Measurements from ENCODE around the gene DDC.

The DDC gene

DNA sequence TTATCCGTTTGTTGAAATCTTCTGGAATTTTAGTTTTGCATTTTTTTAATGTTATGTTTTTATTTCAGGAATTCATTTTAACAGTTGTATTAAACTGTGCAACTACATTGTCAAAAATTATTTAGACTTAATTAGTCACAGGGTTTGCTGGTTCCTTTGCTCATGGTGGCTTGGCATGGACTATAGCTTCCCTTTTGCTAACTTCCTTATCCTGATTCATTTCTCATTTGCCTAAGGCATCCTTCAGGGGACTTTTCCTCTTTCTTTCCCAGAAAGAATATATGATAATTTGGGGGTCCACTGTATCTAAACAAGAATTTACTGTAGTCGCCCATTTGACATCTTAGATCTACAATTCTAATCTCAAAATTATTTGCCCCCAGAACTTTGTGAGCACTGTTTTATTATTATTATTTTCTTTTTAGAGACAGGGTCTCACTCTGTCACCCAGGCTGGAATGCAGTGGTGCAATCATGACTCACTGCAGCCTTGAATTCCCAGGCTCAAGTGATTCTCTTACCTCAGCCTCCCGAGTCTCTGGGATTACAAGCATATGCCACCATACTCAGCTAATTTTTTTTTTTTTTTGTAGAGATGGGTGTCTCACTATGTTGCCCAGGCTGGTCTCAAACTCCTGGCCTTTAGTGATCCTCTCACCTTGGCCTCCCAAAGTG is 128.9 kb downstream of the DDC start:
- TF ChIP-seq ZNF70 (CRISPR knock-in tag; IDR thresholded peaks at IDR 0.05), result no peak
- TF ChIP-seq, protein P1, sequence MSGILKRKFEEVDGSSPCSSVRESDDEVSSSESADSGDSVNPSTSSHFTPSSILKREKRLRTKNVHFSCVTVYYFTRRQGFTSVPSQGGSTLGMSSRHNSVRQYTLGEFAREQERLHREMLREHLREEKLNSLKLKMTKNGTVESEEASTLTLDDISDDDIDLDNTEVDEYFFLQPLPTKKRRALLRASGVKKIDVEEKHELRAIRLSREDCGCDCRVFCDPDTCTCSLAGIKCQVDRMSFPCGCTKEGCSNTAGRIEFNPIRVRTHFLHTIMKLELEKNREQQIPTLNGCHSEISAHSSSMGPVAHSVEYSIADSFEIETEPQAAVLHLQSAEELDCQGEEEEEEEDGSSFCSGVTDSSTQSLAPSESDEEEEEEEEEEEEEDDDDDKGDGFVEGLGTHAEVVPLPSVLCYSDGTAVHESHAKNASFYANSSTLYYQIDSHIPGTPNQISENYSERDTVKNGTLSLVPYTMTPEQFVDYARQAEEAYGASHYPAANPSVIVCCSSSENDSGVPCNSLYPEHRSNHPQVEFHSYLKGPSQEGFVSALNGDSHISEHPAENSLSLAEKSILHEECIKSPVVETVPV (CRISPR knock-in tag; IDR thresholded peaks at IDR 0.05), result no peak
- TF ChIP-seq OSR1 (CRISPR knock-in tag; IDR thresholded peaks at IDR 0.05), result no peak
- TF ChIP-seq, protein P2, sequence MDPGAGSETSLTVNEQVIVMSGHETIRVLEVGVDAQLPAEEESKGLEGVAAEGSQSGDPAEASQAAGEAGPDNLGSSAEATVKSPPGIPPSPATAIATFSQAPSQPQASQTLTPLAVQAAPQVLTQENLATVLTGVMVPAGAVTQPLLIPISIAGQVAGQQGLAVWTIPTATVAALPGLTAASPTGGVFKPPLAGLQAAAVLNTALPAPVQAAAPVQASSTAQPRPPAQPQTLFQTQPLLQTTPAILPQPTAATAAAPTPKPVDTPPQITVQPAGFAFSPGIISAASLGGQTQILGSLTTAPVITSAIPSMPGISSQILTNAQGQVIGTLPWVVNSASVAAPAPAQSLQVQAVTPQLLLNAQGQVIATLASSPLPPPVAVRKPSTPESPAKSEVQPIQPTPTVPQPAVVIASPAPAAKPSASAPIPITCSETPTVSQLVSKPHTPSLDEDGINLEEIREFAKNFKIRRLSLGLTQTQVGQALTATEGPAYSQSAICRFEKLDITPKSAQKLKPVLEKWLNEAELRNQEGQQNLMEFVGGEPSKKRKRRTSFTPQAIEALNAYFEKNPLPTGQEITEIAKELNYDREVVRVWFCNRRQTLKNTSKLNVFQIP (CRISPR knock-in tag; IDR thresholded peaks at IDR 0.05; ENCODE audit: borderline replicate concordance, low read depth), result no peak
- no peak for TF ChIP-seq ZFP30 (CRISPR knock-in tag; IDR thresholded peaks at IDR 0.05)
- no peak for TF ChIP-seq SNAI2 (CRISPR knock-in tag; IDR thresholded peaks at IDR 0.05)
- no peak for TF ChIP-seq ZNF565 (CRISPR knock-in tag; conservative IDR thresholded peaks at IDR 0.05; ENCODE audit: low read depth)
- TF ChIP-seq ZC3H10 (CRISPR knock-in tag; IDR thresholded peaks at IDR 0.05), result no peak
- TF ChIP-seq ESRRG (CRISPR knock-in tag; IDR thresholded peaks at IDR 0.05), result no peak
- no peak for TF ChIP-seq ARNTL (CRISPR knock-in tag; IDR thresholded peaks at IDR 0.05; ENCODE audit: borderline replicate concordance, low read depth)
- no peak for TF ChIP-seq TCF4 (CRISPR knock-in tag; IDR thresholded peaks at IDR 0.05; ENCODE audit: borderline replicate concordance)
- ATAC-seq, result peak; percentile 50

DNA sequence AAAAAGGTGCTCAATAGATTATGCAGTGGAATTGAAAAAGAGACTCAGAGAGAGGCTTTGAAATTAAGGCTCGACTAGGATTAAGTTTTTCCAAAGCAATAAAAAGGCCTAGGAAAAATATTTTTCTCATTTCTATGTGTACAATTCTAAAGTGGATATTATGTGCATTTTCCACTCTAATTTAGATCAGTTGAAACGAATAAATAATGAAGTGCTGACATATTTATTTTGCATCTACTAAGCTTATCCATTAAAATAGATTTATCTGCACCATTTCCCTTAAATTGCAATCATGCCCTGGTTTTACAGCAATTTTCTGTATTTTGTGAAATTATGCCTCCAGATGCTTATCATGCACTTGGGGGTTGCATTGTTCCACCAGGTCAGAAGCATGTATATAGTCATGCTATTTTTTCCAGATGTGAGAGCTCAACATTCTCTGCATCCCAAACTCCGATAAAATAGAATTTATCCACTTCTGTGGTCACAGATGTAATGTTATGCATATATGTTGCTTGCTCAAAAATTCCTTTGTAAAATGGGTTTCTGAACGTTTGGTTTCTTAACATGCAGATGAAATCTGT is 133.4 kb downstream of the DDC start:
- ATAC-seq, result no peak
- TF ChIP-seq TCF4 (CRISPR knock-in tag; IDR thresholded peaks at IDR 0.05; ENCODE audit: borderline replicate concordance) (peak; percentile 25; the same call in 1 of the 2 replicates), ZC3H10 (CRISPR knock-in tag; IDR thresholded peaks at IDR 0.05) (no peak)

DNA sequence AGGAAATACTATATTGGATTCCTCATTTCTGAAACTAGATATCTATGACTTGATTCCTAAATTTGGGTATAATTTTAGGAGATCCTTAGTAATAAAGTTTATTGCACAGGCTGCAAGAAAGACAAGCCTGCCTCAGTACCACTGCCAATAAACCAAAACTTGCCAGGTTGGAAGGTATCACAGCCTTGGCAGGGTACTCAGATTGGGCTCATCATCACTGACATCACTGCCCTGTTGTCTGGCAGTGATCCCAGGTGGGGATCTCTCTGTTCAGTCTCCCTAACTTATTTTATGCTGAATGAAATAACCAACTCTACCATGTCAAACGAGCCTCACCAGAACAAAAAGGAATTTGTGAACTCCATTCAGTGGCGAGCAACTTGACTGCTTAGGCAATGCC is 133.9 kb downstream of the DDC start:
- TF ChIP-seq ZFP30 (CRISPR knock-in tag; IDR thresholded peaks at IDR 0.05) (no peak), ZFP3 (CRISPR knock-in tag; IDR thresholded peaks at IDR 0.05) (no peak), ZNF565 (CRISPR knock-in tag; conservative IDR thresholded peaks at IDR 0.05; ENCODE audit: low read depth) (no peak), PPARA (CRISPR knock-in tag; IDR thresholded peaks at IDR 0.05; ENCODE audit: borderline replicate concordance) (no peak), BACH2 (CRISPR knock-in tag; IDR thresholded peaks at IDR 0.05; ENCODE audit: borderline replicate concordance) (no peak), ESRRG (CRISPR knock-in tag; IDR thresholded peaks at IDR 0.05) (no peak), ARNTL (CRISPR knock-in tag; IDR thresholded peaks at IDR 0.05; ENCODE audit: borderline replicate concordance, low read depth) (no peak), ISL1 (CRISPR knock-in tag; IDR thresholded peaks at IDR 0.05) (no peak), CSDC2 (CRISPR knock-in tag; IDR thresholded peaks at IDR 0.05) (no peak), TCF4 (CRISPR knock-in tag; IDR thresholded peaks at IDR 0.05; ENCODE audit: borderline replicate concordance) (no peak), ZNF70 (CRISPR knock-in tag; IDR thresholded peaks at IDR 0.05) (no peak), GLIS3 (CRISPR knock-in tag; IDR thresholded peaks at IDR 0.05) (no peak), RARB (CRISPR knock-in tag; IDR thresholded peaks at IDR 0.05) (no peak), ZC3H10 (CRISPR knock-in tag; IDR thresholded peaks at IDR 0.05) (no peak)
- TF ChIP-seq, protein P3, sequence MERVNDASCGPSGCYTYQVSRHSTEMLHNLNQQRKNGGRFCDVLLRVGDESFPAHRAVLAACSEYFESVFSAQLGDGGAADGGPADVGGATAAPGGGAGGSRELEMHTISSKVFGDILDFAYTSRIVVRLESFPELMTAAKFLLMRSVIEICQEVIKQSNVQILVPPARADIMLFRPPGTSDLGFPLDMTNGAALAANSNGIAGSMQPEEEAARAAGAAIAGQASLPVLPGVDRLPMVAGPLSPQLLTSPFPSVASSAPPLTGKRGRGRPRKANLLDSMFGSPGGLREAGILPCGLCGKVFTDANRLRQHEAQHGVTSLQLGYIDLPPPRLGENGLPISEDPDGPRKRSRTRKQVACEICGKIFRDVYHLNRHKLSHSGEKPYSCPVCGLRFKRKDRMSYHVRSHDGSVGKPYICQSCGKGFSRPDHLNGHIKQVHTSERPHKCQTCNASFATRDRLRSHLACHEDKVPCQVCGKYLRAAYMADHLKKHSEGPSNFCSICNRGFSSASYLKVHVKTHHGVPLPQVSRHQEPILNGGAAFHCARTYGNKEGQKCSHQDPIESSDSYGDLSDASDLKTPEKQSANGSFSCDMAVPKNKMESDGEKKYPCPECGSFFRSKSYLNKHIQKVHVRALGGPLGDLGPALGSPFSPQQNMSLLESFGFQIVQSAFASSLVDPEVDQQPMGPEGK (CRISPR knock-in tag; IDR thresholded peaks at IDR 0.05; ENCODE audit: borderline replicate concordance), result no peak
- TF ChIP-seq, protein P4, sequence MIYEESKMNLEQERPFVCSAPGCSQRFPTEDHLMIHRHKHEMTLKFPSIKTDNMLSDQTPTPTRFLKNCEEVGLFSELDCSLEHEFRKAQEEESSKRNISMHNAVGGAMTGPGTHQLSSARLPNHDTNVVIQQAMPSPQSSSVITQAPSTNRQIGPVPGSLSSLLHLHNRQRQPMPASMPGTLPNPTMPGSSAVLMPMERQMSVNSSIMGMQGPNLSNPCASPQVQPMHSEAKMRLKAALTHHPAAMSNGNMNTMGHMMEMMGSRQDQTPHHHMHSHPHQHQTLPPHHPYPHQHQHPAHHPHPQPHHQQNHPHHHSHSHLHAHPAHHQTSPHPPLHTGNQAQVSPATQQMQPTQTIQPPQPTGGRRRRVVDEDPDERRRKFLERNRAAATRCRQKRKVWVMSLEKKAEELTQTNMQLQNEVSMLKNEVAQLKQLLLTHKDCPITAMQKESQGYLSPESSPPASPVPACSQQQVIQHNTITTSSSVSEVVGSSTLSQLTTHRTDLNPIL (CRISPR knock-in tag; IDR thresholded peaks at IDR 0.05; ENCODE audit: low read depth), result no peak
- TF ChIP-seq, protein P1 (CRISPR knock-in tag; IDR thresholded peaks at IDR 0.05), result no peak
- TF ChIP-seq, protein P5, sequence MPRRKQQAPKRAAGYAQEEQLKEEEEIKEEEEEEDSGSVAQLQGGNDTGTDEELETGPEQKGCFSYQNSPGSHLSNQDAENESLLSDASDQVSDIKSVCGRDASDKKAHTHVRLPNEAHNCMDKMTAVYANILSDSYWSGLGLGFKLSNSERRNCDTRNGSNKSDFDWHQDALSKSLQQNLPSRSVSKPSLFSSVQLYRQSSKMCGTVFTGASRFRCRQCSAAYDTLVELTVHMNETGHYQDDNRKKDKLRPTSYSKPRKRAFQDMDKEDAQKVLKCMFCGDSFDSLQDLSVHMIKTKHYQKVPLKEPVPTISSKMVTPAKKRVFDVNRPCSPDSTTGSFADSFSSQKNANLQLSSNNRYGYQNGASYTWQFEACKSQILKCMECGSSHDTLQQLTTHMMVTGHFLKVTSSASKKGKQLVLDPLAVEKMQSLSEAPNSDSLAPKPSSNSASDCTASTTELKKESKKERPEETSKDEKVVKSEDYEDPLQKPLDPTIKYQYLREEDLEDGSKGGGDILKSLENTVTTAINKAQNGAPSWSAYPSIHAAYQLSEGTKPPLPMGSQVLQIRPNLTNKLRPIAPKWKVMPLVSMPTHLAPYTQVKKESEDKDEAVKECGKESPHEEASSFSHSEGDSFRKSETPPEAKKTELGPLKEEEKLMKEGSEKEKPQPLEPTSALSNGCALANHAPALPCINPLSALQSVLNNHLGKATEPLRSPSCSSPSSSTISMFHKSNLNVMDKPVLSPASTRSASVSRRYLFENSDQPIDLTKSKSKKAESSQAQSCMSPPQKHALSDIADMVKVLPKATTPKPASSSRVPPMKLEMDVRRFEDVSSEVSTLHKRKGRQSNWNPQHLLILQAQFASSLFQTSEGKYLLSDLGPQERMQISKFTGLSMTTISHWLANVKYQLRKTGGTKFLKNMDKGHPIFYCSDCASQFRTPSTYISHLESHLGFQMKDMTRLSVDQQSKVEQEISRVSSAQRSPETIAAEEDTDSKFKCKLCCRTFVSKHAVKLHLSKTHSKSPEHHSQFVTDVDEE (CRISPR knock-in tag; IDR thresholded peaks at IDR 0.05), result no peak
- TF ChIP-seq, protein P2 (CRISPR knock-in tag; IDR thresholded peaks at IDR 0.05; ENCODE audit: borderline replicate concordance, low read depth), result no peak

More for the DNA sequence above, 133.9 kb downstream of the DDC start:
- no peak for ATAC-seq
